Aorta (tissue), 5 donors: Measurements from ENCODE around the gene HESX1. TPM values are rescaled to one million over a fixed set of nuclear protein-coding genes. Genes with fewer than 3 reads are reported as not detected.

Source experiments
- ATAC-seq: fragments of 200-7000 bp; cut with Tn5 transposase; one replicate; pipeline ENCODE4 v1.9.1; 2022; ENCODE audit warnings: moderate library complexity; ENCODE audit not compliant: low FRiP score
- DNase-seq, 2 donors: peaks; one replicate each; pipeline ENCODE4 v3.0.0-alpha.2; 2020
- H3K27ac ChIP-seq, 2 donors: one replicate each; pipeline ENCODE4 v1.5.1; 2013; ENCODE audit warnings: low read length in 2 of 2, mild to moderate bottlenecking in 2 of 2, moderate library complexity in 2 of 2, control low read depth in 1 of 2, inconsistent platforms in 1 of 2, low read depth in 1 of 2
- H3K27me3 ChIP-seq, 2 donors: one replicate each; pipeline ENCODE4 v1.6.1; 2013; ENCODE audit warnings: control low read depth in 1 of 2, low read length in 1 of 2, mild to moderate bottlenecking in 1 of 2, moderate library complexity in 1 of 2; ENCODE audit not compliant: insufficient read depth in 2 of 2, control insufficient read depth in 1 of 2
- H3K36me3 ChIP-seq, 2 donors: one replicate each; pipeline ENCODE4 v1.6.1; 2013; ENCODE audit warnings: control low read depth in 1 of 2, low read length in 1 of 2, mild to moderate bottlenecking in 1 of 2; ENCODE audit not compliant: insufficient read depth in 2 of 2, control insufficient read depth in 1 of 2
- H3K4me1 ChIP-seq, 2 donors: one replicate each; pipeline ENCODE4 v1.6.1; 2013; ENCODE audit warnings: low read length in 2 of 2, control low read depth in 1 of 2, mild to moderate bottlenecking in 1 of 2, moderate library complexity in 1 of 2; ENCODE audit not compliant: insufficient read depth in 2 of 2, control insufficient read depth in 1 of 2
- H3K4me3 ChIP-seq, 2 donors: one replicate each; pipeline ENCODE4 v1.5.1; 2013; ENCODE audit warnings: low read length in 2 of 2, control low read depth in 1 of 2, mild to moderate bottlenecking in 1 of 2
- H3K9me3 ChIP-seq: one replicate; pipeline ENCODE4 v1.6.1; 2013; ENCODE audit warnings: mild to moderate bottlenecking, low read length; ENCODE audit not compliant: control insufficient read depth
- WGBS, 2 donors: extraction: QIAGEN DNeasy Blood & Tissue Kit; methylation state at CpG; one replicate each; pipeline ENCODE4 v1.1.7; 2013; 5-methylcytosine and 5-hydroxymethylcytosine counted together
- intact Hi-C, 2 donors: fragments of 100-400 bp; cut with DNase I; formaldehyde crosslinking; loops; one replicate each; pipeline versions ENCODE4 v1.14.2 to v1.15.0; 2022
- polyA plus RNA-seq, 2 donors: library from polyadenylated mRNA; stranded (reverse); fragments of 200-250 nt; gene quantifications; one replicate each; pipeline ENCODE4 v1.2.3, GENCODE V29; 2013
- total RNA-seq, 2 donors: library from RNA; stranded (reverse); fragmentation: NEBNext Ultra II Directional; extraction: Animal tissue kit (Norgen Biotek cat#: 25700); gene quantifications; one replicate each; pipeline ENCODE4 v1.2.1, GENCODE V29; 2021
- donor health status: healthy with polysubstance abuse.
- donor health status: Bipolar disorder and iron deficiency.
- donor health status: DM: no; HTN: no; CAD: no.
- donor health status: DM: no; HTN: no; CAD: no.
- donor health status: DM: yes; HTN: yes; CAD: no.

The HESX1 gene
- total and polyA plus RNA-seq, 4 donors, result 0.36 to 1.9 (median 1.3) TPM

DNA sequence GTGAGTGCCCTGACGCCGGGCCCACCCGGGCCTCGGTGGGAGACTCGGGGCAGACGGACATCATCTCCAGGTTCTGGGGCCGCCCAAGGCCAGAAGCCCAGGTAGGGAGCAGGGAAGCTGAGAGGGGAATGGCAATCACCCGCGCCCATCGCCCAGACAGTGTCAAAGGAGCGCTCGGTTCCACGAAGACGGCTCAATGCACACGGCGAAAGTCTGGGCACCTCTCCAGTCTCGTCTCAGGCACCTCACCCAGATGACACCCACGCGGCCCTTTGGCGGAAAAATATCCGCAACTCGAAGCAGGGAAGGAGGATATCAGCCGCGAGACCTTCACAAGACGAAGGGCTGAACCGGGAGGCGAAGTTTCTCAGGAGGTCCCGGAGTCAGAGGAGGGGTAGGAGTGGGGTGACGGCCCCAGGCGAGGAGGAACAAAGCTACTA is 35.5 kb downstream of the HESX1 start:
- 2 to 4% methylated on average over 30 of the region's 30 CpGs for WGBS, 2 donors
- ATAC-seq (peak; percentile 25), DNase-seq (peak; percentile 58 to 80)
- Histone ChIP-seq H3K4me1 (no peaks in the 10 kb centered on the region), H3K9me3 (no peaks in the 10 kb centered on the region), H3K36me3 (no peaks in the 10 kb centered on the region), H3K4me3 (peak overlapping the region; percentile 79 to 93), H3K27ac (no peak overlapping the region), H3K27me3 (no peaks in the 10 kb centered on the region)
- intact Hi-C loops, result loop anchor here (2.0 to 10.0 kb wide), 5 partner anchors 63 to 691 kb away; partner anchors contain the start of genes APPL1 (in 2 of the 2) and PDE12 (in 1 of the 2)

DNA sequence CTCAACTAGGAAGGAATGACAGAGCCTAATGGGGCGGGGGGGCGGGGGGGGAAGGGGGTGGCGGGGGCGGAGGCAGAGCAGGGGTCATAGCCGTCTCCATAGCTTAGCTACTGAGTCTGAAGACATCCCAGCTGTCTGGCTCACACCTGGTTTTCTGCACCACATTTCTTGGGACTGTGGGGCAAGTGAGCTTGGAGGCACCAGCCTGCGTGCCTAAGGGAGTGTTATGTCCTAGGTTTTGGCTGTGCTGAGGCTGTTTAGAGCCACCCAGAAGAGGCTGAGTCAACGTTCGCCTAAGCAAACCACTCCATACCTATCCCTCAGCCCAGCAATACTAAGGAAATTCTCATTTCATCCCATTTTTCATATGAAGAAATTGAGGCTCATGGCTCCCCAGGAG is 36.0 kb downstream of the HESX1 start:
- no peak overlapping the region for H3K27ac ChIP-seq
- 39 to 40% methylated on average over 4 to 8 of the region's 8 CpGs for WGBS, 2 donors
- intact Hi-C loops, result loop anchor here (2.0 to 10.0 kb wide), 5 partner anchors 63 to 691 kb away; partner anchors contain the start of genes APPL1 (in 2 of the 2) and PDE12 (in 1 of the 2)
- peak; percentile 1 for ATAC-seq
- H3K4me1 ChIP-seq, result no peaks in the 10 kb centered on the region
- no peak overlapping the region for H3K4me3 ChIP-seq
- DNase-seq, result no peak
- no peaks in the 10 kb centered on the region for H3K36me3 ChIP-seq
- no peaks in the 10 kb centered on the region for H3K27me3 ChIP-seq
- H3K9me3 ChIP-seq, result no peaks in the 10 kb centered on the region

DNA sequence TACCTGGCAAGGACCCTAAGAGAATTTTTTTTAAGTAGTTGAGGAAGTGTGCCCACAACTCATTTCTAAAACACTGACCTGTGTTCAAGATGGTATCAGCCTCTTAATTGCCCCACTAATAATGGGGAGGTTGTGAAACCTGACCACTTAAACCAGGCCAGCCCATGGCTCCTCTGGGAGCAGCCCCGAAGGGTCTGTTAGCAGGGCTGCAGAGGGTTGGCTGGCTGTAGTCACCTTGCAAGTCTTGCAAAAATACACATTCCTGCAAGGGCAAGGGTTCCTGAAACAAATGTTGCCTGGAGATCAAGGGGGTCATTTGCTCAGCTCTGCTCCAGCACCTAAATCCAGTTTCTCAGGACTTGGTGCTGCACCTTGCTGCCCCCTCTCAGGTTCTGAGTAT is 37.9 kb downstream of the HESX1 start:
- Histone ChIP-seq H3K27me3 (no peaks in the 10 kb centered on the region), H3K27ac (no peak overlapping the region), H3K4me3 (no peak overlapping the region), H3K9me3 (no peaks in the 10 kb centered on the region), H3K36me3 (no peaks in the 10 kb centered on the region), H3K4me1 (no peaks in the 10 kb centered on the region)
- ATAC-seq, result no peak
- 82 to 87% methylated on average over 1 of the region's 1 CpG for WGBS, 2 donors
- intact Hi-C loops, result loop anchor here (5.0 to 10.0 kb wide), 4 partner anchors 65 to 693 kb away; partner anchors contain the start of genes APPL1 (in 1 of the 2) and PDE12 (in 1 of the 2)
- no peak for DNase-seq

DNA sequence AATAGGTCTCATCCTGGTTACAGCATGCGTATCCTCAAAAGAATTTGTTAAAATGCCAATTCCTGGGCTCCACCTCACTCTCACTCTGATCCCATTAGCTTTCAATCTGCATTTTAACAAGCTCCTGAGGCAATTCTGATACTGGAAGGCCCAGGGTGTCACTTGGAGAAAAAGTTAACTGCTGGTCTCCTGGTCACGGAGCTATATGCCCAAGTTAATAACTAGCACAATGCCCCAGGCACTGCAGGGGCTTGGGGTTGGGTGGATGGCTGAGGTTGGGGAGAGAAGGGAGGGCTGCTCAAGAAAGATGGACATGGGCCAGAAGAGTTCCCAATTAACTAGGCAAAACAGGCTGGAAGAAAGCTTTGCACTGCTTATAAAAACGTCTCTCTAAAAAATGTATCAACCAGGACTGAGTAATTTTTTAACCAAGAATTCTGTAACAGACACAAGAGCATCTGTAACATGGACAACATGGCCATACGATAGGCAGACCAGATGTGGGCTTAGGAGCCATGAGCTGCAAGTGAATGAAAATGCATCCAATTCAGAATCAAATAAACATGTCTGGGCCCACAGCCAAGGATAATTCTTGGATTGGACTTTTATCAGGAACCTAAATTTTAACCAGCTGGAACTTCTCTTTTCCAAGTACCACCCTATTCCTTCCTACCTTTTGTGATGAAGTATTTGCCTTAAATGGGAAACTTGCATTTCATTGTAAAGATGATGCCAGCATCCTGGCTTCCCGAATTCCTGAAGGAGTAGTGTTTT is 38.8 kb downstream of the HESX1 start:
- intact Hi-C loops, result loop anchor here (5.0 to 10.0 kb wide), 4 partner anchors 66 to 694 kb away; partner anchors contain the start of genes APPL1 (in 1 of the 2) and PDE12 (in 1 of the 2)

DNA sequence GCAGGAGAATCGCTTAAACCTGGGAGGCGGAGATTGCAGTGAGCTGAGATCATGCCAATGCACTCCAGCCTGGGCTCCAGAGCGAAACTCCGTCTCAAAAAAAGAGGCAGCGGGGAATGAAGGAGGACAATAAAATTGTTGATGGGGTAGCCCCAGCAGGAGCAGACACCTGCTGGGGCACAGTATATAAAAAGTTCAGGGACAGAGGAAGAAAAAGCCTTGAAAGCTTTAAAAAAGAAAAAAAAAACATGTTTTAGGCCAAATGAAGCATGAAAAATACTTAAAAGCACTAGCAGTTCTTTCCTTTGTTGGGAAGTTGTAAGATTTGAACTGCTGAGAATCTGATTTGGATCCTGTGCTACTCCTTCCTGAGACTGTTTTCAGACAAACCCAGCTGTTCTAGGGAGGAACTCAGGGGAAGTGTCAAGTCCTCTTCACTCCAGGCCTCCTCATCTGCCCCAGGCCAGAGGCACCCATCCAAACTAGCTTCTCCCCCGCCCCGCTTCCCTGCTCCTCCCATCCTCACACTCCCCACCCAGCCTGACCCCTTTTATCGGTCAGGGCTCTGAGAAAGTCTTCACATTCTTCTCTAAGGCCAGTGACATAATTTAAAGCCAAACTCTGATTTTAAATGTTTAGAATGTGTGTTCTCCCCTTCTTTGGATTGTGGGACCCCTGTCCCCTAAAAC is 39.6 kb downstream of the HESX1 start:
- DNase-seq (peak in 1 of 2 donors; percentile 54), ATAC-seq (no peak)
- intact Hi-C loops, result loop anchor here (5.0 to 10.0 kb wide), 4 partner anchors 67 to 695 kb away; partner anchors contain the start of genes APPL1 (in 1 of the 2) and PDE12 (in 1 of the 2)
- H3K4me1 ChIP-seq, result no peaks in the 10 kb centered on the region
- H3K27ac ChIP-seq, result no peak overlapping the region
- 83 to 86% methylated on average over 8 of the region's 8 CpGs for WGBS, 2 donors
- no peaks in the 10 kb centered on the region for H3K27me3 ChIP-seq
- no peak overlapping the region for H3K4me3 ChIP-seq
- H3K9me3 ChIP-seq, result no peaks in the 10 kb centered on the region
- no peaks in the 10 kb centered on the region for H3K36me3 ChIP-seq

More for the DNA sequence above, 38.8 kb downstream of the HESX1 start:
- Histone ChIP-seq H3K27me3 (no peaks in the 10 kb centered on the region), H3K4me3 (no peak overlapping the region), H3K9me3 (no peaks in the 10 kb centered on the region), H3K27ac (no peak overlapping the region), H3K4me1 (no peaks in the 10 kb centered on the region), H3K36me3 (no peaks in the 10 kb centered on the region)
- 31 to 36% methylated on average over 5 of the region's 5 CpGs for WGBS, 2 donors
- DNase-seq (no peak), ATAC-seq (no peak)

DNA sequence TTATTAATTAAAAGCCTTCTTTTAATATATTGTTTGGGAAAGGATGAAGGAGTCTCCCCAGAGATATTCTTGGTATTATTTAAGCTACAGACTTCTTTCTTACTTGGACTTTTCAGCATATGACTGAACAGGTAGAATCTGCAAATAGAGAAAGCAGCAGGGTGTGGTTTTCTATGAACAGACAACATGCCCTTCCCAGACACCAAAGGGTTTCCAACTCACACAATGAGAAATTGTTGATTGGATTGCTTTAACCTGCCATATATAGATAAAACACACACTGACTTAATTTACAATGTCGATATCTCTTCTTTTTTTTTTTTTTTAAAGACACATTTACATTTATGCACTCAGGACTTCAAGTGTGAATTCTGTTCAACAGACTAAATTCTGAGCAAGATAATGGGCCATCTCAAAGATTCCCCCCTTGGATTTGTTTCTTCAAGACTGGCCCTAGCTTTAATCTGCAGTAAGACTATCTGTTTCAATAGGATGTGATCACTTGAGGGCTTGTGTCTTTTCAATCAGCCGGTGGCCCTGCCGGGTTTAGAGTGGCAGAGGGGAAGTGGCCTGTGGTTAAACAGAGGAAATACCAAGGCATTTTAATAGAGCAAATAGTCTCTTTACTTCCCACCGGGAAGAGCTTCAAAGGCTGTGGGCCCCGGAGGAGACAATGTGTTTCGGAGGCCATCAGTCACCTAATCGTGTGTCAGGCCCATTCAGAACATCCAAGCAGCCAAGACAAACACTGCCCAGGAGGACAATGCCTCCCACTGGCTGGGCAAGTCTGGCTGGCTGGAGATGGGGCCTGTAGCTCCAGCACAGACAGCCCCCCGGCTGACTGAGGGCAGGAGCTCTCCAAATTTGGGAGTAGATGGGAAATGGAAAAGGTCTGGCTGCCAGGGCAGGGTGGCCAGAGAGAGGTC is 40.7 kb downstream of the HESX1 start:
- 46 to 49% methylated on average over 7 to 8 of the region's 8 CpGs for WGBS, 2 donors
- no peak for ATAC-seq
- H3K27me3 ChIP-seq, result no peaks in the 10 kb centered on the region
- no peak overlapping the region for H3K4me3 ChIP-seq
- H3K36me3 ChIP-seq, result no peaks in the 10 kb centered on the region
- DNase-seq, result no peak
- no peaks in the 10 kb centered on the region for H3K4me1 ChIP-seq
- intact Hi-C loops, result no loop called here
- H3K27ac ChIP-seq, result no peak overlapping the region
- H3K9me3 ChIP-seq, result no peaks in the 10 kb centered on the region

DNA sequence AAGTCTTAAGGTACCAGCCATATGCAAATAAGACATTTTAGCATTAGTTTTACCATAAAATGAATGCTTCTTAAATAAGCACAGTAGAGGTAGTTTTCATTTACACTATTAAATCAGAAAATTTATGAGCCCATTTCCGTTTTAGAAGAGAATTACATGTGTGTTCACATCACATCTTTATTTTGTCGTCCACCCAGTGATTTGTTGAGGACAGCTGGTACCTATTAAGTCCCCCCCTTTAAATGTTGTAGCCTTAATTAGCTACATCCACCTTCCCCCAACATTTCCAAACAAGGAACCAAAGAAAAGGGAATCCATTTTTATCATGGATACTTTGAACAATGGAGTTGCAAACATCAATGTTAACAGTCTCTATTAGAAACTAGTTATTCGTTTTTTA is 41.5 kb downstream of the HESX1 start:
- no peak overlapping the region for H3K4me3 ChIP-seq
- no peaks in the 10 kb centered on the region for H3K36me3 ChIP-seq
- no peaks in the 10 kb centered on the region for H3K27me3 ChIP-seq
- DNase-seq (no peak), ATAC-seq (no peak)
- WGBS, 2 donors, result 90 to 92% methylated on average over 3 of the region's 3 CpGs
- no peaks in the 10 kb centered on the region for H3K9me3 ChIP-seq
- intact Hi-C loops, result no loop called here
- H3K4me1 ChIP-seq, result no peaks in the 10 kb centered on the region
- H3K27ac ChIP-seq, result no peak overlapping the region

DNA sequence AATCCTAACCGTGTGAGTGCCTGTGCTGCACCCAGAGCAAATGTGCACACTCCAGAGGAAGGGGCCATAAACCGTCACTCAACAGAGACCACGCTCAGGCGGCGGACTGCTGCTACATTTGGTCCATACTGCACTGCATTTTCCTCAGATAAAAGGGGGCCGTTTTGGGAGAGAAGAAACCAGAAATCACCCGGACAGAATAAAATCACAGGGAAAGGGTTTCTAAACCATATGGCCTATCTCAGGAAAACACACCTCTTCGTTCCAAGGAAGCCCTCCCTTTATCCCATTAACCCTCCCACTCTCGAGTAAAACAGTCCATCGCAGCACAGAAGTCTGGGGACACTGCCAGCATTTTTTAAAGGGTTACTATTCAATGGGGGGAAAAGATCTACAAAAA is 42.2 kb downstream of the HESX1 start:
- Histone ChIP-seq H3K27me3 (no peaks in the 10 kb centered on the region), H3K4me1 (no peaks in the 10 kb centered on the region), H3K4me3 (no peak overlapping the region), H3K36me3 (no peaks in the 10 kb centered on the region), H3K27ac (no peak overlapping the region), H3K9me3 (no peaks in the 10 kb centered on the region)
- ATAC-seq (no peak), DNase-seq (no peak)
- intact Hi-C loops, result no loop called here
- 77 to 78% methylated on average over 10 of the region's 10 CpGs for WGBS, 2 donors
